ENCODE results near the gene SMPX.
"Not testable (repeated sequence)": the region's sequence is repeated elsewhere in the genome, so short reads cannot be mapped to it uniquely, and the experiment has no call there.

Gene SMPX

DNA sequence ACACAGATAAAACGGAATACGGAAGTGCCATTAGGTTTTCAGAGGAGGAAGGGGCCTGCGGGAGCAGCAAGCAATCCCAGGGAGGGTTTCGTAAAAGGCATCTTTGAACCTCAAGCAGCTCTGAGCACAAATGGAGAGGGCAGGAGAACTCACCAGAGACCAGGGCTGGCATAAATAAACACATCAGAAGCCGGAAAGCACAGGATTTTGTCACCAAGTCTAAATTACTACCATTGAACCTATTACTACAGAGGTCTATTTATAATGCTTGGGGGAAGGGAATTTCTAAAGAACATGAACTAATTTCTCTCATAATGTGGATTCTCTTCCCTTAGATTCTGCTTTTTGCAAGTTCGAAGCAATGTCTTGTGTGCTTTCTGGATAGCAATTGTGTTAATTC lies 41.9 kb upstream of the SMPX start:
- Histone ChIP-seq H3K27me3 (no peaks in the 10 kb centered on the region), H3K36me3 (no peaks in the 10 kb centered on the region), H3K4me3 (ENCODE audit: low read depth in 1 of 2, low read length in 1 of 2) (no peak overlapping the region), H3K9me3 (no peaks in the 10 kb centered on the region), H3K4me1 (ENCODE audit: control insufficient read depth in 1 of 2, insufficient read depth in 1 of 2, low read depth in 1 of 2, low read length in 1 of 2) (no peaks in the 10 kb centered on the region), H3K27ac (no peak overlapping the region)
- TF ChIP-seq, protein P1, sequence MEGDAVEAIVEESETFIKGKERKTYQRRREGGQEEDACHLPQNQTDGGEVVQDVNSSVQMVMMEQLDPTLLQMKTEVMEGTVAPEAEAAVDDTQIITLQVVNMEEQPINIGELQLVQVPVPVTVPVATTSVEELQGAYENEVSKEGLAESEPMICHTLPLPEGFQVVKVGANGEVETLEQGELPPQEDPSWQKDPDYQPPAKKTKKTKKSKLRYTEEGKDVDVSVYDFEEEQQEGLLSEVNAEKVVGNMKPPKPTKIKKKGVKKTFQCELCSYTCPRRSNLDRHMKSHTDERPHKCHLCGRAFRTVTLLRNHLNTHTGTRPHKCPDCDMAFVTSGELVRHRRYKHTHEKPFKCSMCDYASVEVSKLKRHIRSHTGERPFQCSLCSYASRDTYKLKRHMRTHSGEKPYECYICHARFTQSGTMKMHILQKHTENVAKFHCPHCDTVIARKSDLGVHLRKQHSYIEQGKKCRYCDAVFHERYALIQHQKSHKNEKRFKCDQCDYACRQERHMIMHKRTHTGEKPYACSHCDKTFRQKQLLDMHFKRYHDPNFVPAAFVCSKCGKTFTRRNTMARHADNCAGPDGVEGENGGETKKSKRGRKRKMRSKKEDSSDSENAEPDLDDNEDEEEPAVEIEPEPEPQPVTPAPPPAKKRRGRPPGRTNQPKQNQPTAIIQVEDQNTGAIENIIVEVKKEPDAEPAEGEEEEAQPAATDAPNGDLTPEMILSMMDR (IDR thresholded peaks at IDR 0.05), result no peak

DNA sequence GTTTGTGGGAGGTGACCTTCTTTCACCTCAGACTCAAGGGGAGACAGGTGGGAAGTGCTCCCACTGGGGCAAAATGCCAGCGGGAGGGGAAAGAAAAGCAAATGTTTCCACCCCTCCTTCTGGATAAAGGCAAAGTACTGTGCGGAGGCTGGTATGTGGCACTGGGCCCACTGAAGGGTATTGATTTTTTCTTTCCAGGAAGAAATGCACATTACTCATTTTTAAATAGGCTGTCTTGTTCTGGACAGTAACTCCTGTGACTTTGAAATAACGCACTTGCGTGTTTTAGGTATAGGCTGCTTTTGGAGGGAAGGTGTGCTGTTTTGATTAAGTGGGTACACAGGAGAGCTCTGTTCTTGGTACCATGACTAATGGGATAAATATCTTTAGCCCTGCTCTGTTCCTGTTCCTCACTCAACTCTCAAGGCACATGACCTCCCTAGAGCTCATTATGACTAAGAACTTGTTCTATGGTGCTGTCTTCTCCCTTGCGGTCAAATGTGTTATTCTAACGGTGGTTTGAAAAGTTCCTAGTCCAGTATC lies 40.8 kb upstream of the SMPX start:
- Histone ChIP-seq H3K36me3 (no peaks in the 10 kb centered on the region), H3K4me3 (ENCODE audit: low read depth in 1 of 2, low read length in 1 of 2) (no peak overlapping the region), H3K9me3 (no peaks in the 10 kb centered on the region), H3K27ac (no peak overlapping the region), H3K4me1 (ENCODE audit: control insufficient read depth in 1 of 2, insufficient read depth in 1 of 2, low read depth in 1 of 2, low read length in 1 of 2) (no peaks in the 10 kb centered on the region), H3K27me3 (no peaks in the 10 kb centered on the region)
- TF ChIP-seq, protein P1 (IDR thresholded peaks at IDR 0.05), result no peak

DNA sequence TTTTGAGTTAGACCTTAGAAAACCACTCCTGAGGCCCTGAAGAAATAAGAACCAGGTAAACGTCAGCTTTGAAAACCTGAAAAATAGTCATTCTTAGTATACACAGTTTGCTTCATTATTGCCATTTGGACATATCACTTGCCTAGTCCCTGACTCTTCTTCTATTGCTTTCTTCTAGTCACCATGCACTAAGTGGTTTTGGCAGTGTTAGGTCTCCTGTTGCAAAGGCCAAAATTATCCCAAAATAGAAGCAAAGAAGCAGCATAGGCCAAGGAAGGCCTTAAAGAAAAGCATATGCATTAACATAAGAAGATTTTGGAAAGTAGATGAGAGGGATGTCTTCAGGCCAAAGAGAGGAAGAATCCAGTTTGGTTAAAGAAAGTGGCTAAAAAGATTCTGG lies 24.1 kb upstream of the SMPX start:
- no peaks in the 10 kb centered on the region for H3K4me1 ChIP-seq (ENCODE audit: control insufficient read depth in 1 of 2, insufficient read depth in 1 of 2, low read depth in 1 of 2, low read length in 1 of 2)
- H3K9me3 ChIP-seq, result no peaks in the 10 kb centered on the region
- H3K27me3 ChIP-seq, result no peaks in the 10 kb centered on the region
- no peaks in the 10 kb centered on the region for H3K36me3 ChIP-seq
- H3K27ac ChIP-seq, result no peak overlapping the region
- TF ChIP-seq, protein P1 (IDR thresholded peaks at IDR 0.05), result no peak
- no peak overlapping the region for H3K4me3 ChIP-seq (ENCODE audit: low read depth in 1 of 2, low read length in 1 of 2)

DNA sequence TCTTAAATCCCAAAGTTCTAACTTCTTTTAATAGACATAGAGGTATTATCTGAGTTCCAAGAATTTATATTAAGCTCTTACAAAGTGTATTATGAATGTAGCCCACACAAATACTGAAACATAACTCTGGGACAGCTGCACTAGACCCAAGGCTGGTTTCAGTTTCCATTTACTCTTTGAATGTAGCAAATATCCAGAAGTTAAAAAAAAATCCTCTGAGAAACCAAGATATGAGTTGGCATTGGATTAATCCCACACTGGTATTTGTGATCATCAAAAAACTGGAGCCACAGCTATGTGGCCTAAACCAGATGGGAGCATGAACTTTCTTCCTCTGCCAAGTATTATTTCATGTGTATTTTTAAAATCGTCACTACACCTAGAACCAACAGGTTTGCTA lies 23.6 kb upstream of the SMPX start:
- TF ChIP-seq, protein P1 (IDR thresholded peaks at IDR 0.05), result no peak
- Histone ChIP-seq H3K27ac (no peak overlapping the region), H3K4me1 (ENCODE audit: control insufficient read depth in 1 of 2, insufficient read depth in 1 of 2, low read depth in 1 of 2, low read length in 1 of 2) (no peaks in the 10 kb centered on the region), H3K4me3 (ENCODE audit: low read depth in 1 of 2, low read length in 1 of 2) (no peak overlapping the region), H3K27me3 (no peaks in the 10 kb centered on the region), H3K9me3 (no peaks in the 10 kb centered on the region), H3K36me3 (no peaks in the 10 kb centered on the region)

DNA sequence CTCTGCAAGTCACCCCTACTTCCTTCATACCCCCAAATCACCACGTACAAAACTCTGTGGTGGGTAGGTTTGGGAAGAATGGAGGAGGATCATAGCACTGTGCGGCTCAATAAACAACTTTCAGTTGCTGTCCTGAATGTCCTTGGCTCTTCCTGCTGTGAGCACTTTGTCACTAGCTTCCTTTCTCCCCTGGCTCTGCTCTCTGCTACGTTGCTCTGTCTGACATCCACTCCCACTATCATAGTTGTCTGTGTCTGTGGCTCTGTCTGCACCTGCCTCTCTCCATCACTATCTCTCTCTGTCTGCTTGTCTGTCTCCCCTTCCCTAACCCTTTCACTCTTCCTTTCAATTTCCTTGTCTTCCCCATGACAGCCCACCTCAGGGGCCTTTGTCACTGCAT lies 21.2 kb upstream of the SMPX start:
- Histone ChIP-seq H3K9me3 (no peaks in the 10 kb centered on the region), H3K36me3 (no peaks in the 10 kb centered on the region), H3K27me3 (no peaks in the 10 kb centered on the region), H3K27ac (no peak overlapping the region), H3K4me3 (ENCODE audit: low read depth in 1 of 2, low read length in 1 of 2) (no peak overlapping the region), H3K4me1 (ENCODE audit: control insufficient read depth in 1 of 2, insufficient read depth in 1 of 2, low read depth in 1 of 2, low read length in 1 of 2) (no peaks in the 10 kb centered on the region)
- TF ChIP-seq, protein P1 (IDR thresholded peaks at IDR 0.05), result no peak

DNA sequence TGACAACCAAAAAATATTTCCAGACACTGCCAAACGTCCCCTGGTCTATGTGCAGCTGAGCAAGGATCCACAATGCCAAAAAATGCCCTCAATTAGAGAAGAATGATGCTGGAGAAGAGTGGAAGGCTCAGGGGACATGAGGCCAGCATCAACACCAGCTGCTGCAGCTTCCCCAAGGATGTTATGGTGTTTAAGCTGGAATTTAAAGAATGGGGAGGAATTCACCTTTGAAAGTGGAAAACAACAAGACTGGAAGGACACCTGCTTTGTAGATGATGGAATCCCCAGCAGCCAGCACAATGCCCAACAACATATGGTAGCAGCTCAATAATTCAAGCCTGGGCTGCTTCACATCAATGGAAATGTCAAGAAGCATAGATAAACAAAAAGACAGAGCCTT lies 20.3 kb upstream of the SMPX start:
- H3K27ac ChIP-seq, result no peak overlapping the region
- TF ChIP-seq, protein P1 (IDR thresholded peaks at IDR 0.05), result no peak
- H3K36me3 ChIP-seq, result no peaks in the 10 kb centered on the region
- no peaks in the 10 kb centered on the region for H3K27me3 ChIP-seq
- no peaks in the 10 kb centered on the region for H3K9me3 ChIP-seq
- H3K4me1 ChIP-seq (ENCODE audit: control insufficient read depth in 1 of 2, insufficient read depth in 1 of 2, low read depth in 1 of 2, low read length in 1 of 2), result no peaks in the 10 kb centered on the region
- no peak overlapping the region for H3K4me3 ChIP-seq (ENCODE audit: low read depth in 1 of 2, low read length in 1 of 2)

DNA sequence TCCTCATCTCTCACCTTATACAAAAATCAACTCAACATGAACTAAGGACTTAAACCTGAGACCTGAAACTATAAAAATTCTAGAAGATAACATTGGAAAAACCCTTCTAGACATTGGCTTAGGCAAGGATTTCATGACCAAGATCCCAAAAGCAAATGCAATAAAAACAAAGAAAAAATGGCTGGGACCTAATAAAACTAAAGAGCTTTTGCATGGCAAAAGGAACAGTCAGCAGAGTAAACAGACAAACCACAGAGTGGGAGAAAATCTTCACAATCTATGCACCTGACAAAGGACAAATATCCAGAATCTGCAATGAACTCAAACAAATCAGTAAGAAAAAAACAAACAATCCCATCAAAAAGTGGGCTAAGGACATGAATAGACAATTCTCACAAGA lies 17.2 kb upstream of the SMPX start:
- not testable (repeated sequence) for H3K9me3 ChIP-seq; H3K4me3 ChIP-seq (ENCODE audit: low read depth in 1 of 2, low read length in 1 of 2); H3K36me3 ChIP-seq; H3K27ac ChIP-seq; H3K4me1 ChIP-seq (ENCODE audit: control insufficient read depth in 1 of 2, insufficient read depth in 1 of 2, low read depth in 1 of 2, low read length in 1 of 2); H3K27me3 ChIP-seq

DNA sequence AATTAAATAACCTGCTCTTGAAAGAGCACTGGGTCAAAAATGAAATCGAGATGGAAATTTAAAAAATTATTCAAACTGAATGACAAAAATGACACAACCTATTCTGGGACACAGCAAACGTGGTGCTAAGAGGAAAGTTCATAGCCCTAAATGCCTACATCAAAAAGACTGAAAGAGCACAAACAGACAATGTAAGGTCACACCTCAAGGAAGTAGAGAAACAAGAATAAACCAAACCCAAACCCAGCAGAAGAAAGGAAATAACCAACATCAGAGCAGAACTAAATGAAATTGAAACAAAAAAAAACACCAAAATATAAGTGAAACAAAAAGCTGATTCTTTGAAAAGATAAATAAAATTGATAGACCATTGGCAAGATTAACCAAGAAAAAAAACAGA lies 15.1 kb upstream of the SMPX start:
- not testable (repeated sequence) for H3K9me3 ChIP-seq; H3K27ac ChIP-seq; H3K4me3 ChIP-seq (ENCODE audit: low read depth in 1 of 2, low read length in 1 of 2); H3K27me3 ChIP-seq; H3K36me3 ChIP-seq; H3K4me1 ChIP-seq (ENCODE audit: control insufficient read depth in 1 of 2, insufficient read depth in 1 of 2, low read depth in 1 of 2, low read length in 1 of 2)

All from neutrophil (primary cell).